ENCODE measurements around the gene SHC3.

- no peak for TF ChIP-seq CTCF (IDR thresholded peaks at IDR 0.05)
- no peak for TF ChIP-seq POLR2A (IDR thresholded peaks at IDR 0.05)
Measured at GRCh38 chr9:88986776-88987175, 191.8 kb downstream of the SHC3 start.

All from body of pancreas (tissue), 4 donors.